ENCODE measurements around the gene YKT6. TPM values are rescaled to one million over a fixed set of nuclear protein-coding genes. Genes with fewer than 3 reads are reported as not detected.
"Not testable (repeated sequence)": the region's sequence is repeated elsewhere in the genome, so short reads cannot be mapped to it uniquely, and the experiment has no call there.

Gene YKT6
- total and polyA plus RNA-seq, 2 of the 8 experiments (the other 6 are each of a cell fraction or from before 2014, with no cell fraction given), result 75.3 to 103 TPM

- H2BK20ac ChIP-seq (ENCODE audit: low read length); H3K23ac ChIP-seq (ENCODE audit: insufficient read length); H3K27ac ChIP-seq (ENCODE audit: low read depth, low read length); H3K18ac ChIP-seq (ENCODE audit: extremely low read depth, low read length); POLR2A ChIA-PET (ENCODE audit: partially characterized antibody); H4K91ac ChIP-seq (replicated peaks; ENCODE audit: insufficient read length, low read length); H4K20me1 ChIP-seq (replicated peaks in 1 of 2; ENCODE audit: control insufficient read depth in 1 of 2, insufficient read depth in 2 of 2, low read length in 2 of 2); DNase-seq (ENCODE audit: low read depth in 1 of 2, low spot score in 2 of 2); H2BK5ac ChIP-seq (ENCODE audit: low read depth, low read length); H3K9me3 ChIP-seq (ENCODE audit: insufficient read depth in 2 of 2, low read depth in 1 of 2, low read length in 1 of 2); H3K9ac ChIP-seq (replicated peaks in 1 of 4; ENCODE audit: extremely low read depth in 1 of 4, low read depth in 3 of 4, low read length in 3 of 4); H4K5ac ChIP-seq (ENCODE audit: insufficient read length, low read depth, low read length); FAIRE-seq; H3K36me3 ChIP-seq (ENCODE audit: control insufficient read depth in 2 of 4, insufficient read depth in 4 of 4, low read length in 3 of 4); H2BK15ac ChIP-seq (ENCODE audit: low read length); H3K56ac ChIP-seq (replicated peaks; ENCODE audit: insufficient read length, low read depth, low read length); H3K27me3 ChIP-seq (replicated peaks in 1 of 4; ENCODE audit: control insufficient read depth in 3 of 4, extremely low read depth in 1 of 4, insufficient read depth in 3 of 4, low read length in 3 of 4); H3K23me2 ChIP-seq (ENCODE audit: low read depth, low read length); H3K4me1 ChIP-seq (replicated peaks in 1 of 4; ENCODE audit: control insufficient read depth in 3 of 4, insufficient read depth in 4 of 4, low read length in 3 of 4); H3K14ac ChIP-seq (ENCODE audit: insufficient read length); H2AFZ ChIP-seq (ENCODE audit: low read length); H3K4me3 ChIP-seq (ENCODE audit: extremely low read depth in 1 of 4, insufficient read depth in 2 of 4, low read depth in 3 of 4, low read length in 4 of 4); H4K8ac ChIP-seq (ENCODE audit: extremely low read depth, insufficient read depth, low read length); H2BK12ac ChIP-seq (ENCODE audit: low read depth, low read length); H3K79me1 ChIP-seq (ENCODE audit: low read depth, low read length); H2BK120ac ChIP-seq (replicated peaks; ENCODE audit: low read depth, low read length); H2AK5ac ChIP-seq (ENCODE audit: low read depth, low read length); H3K4ac ChIP-seq (replicated peaks; ENCODE audit: insufficient read length, low read depth, low read length): not testable (repeated sequence)
- H3K79me2 ChIP-seq (ENCODE audit: control insufficient read depth in 1 of 2, insufficient read depth in 2 of 2, low read length in 2 of 2), result peaks cover 18 to 32% of the 10 kb centered on the region in 2 experiments
- CTCF ChIA-PET (ENCODE audit: partially characterized antibody), result interaction anchor here (0.6 to 2.3 kb wide), 5 partner anchors 12 to 495 kb away, joined by 3 to 8 read pairs (median 3); no protein-coding TSS in a partner anchor
- no CpG with 5 or more reads among the region's 3 CpGs for WGBS, 2 experiments (ENCODE audit: extremely low coverage in 1 of 2, insufficient coverage in 1 of 2, insufficient read length in 1 of 2, insufficient replicate concordance in 2 of 2, low coverage in 1 of 2, low lambda C conversion rate in 2 of 2, missing lambda C conversion rate in 1 of 2)
- H3K4me2 ChIP-seq (ENCODE audit: insufficient read depth in 1 of 2, low read depth in 2 of 2, low read length in 2 of 2), result peak overlapping the region in 1 of 2 experiments; percentile 95; a peak in 1 of 4 replicates
These were observed 615 bp upstream of the YKT6 start for GRCh38 chr7:44200163-44200562.

Measured in H1 (cell line).